HUDEP-2 (cell line): ENCODE results near the gene NDUFAF3.

Experiments used
- DNase-seq, 76 experiments: peaks; one replicate each; lab custom pipeline; 2025; ENCODE audit not compliant: unreplicated experiment in 76 of 76; lab: John Stamatoyannopoulos, UW

The NDUFAF3 gene, protein sequence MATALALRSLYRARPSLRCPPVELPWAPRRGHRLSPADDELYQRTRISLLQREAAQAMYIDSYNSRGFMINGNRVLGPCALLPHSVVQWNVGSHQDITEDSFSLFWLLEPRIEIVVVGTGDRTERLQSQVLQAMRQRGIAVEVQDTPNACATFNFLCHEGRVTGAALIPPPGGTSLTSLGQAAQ

GRCh38 chr3:49021813-49022687 lies at the start of gene NDUFAF3:
Gene NDUFAF3 (plus strand): TSS chr3:49022121. CDS start chr3:49022145, 24 bp downstream.
- DNase-seq, result peak in 74 of 76 experiments; percentile 46 to 92 (median 82)

- DNase-seq, result no peak
Measured at GRCh38 chr3:48974076-48974864, 47.7 kb upstream of the NDUFAF3 start.

GRCh38 chr3:48979451-48979850 lies 42.5 kb upstream of the NDUFAF3 start:
- no peak for DNase-seq

DNA sequence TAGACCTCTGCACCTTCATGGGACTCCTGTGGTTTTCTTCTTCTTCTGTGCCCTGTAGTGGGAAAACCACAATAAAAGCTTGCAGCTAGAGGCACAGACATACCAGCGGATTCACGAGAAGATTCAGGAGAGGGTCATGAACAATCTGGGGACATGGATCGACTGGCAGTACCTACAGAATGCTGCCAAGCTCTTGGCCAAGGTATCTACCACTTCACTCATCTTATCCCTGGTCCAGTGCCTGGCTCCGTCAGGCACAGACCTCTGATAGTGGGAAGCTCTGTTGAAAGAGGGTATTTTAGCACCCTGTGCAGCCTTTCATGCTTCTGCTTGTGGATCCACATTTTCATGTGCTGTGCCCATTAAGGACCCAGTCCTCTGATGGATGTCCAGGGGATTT lies 41.6 kb upstream of the NDUFAF3 start:
- DNase-seq, result no peak

GRCh38 chr3:48982016-48982415 lies 39.9 kb upstream of the NDUFAF3 start:
- DNase-seq, result no peak

DNA sequence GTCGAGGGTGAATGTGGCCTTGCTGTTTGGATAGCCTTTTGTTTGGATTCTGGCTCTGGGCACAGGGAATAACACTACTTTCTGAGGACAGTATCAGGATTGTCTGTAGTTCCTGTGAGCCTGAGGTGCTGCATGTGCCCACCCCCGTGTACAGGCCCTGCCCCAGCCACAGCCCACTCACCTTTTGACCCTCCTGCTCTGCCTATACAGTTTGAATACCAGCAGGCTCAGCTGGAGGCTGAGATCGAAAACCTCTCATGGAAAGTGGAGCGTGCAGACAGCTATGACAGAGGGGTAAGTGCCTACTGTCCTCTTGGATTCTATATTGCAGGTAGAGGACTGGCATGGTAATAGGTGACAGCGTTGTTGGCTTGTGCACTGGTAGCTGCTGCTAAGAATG lies 39.2 kb upstream of the NDUFAF3 start:
- no peak for DNase-seq

GRCh38 chr3:48983096-48983495 lies 38.8 kb upstream of the NDUFAF3 start:
- no peak for DNase-seq

GRCh38 chr3:48984663-48985062 lies 37.3 kb upstream of the NDUFAF3 start:
- no peak for DNase-seq

DNA sequence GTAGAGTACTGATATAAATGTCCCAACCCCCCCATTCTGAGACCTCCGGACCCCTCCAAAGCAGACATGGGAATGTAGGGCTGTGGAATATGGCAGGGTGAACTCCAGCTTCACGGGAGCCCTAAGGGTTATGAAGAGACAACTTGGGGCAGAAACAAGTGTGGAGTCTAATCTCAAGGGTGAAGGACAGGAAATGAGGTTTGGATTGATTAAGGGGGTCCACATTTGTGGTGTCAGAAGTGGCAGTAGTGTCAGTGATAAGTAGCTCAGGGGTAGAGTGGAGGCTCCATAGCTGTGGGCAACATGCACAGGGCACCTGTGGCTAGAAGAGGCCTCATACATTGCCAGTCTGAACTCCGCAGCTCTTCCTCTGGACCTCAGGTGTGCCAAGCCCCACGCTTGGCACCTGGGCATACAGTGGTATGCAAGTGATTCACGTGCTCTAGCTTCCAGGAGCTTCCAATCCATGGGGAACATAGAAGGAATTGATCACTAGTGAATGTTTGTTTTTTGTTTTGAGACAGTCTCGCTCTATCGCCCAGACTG lies 36.0 kb upstream of the NDUFAF3 start:
- no peak for DNase-seq

GRCh38 chr3:48989126-48989795 lies 32.7 kb upstream of the NDUFAF3 start:
- DNase-seq, result peak in 1 of 76 experiments; percentile 27

GRCh38 chr3:48989796-48990635 lies 31.9 kb upstream of the NDUFAF3 start, which contains the start of gene P4HTM:
Gene P4HTM (plus strand): TSS chr3:48990241. CDS start chr3:48990257, 16 bp downstream.
- peak in 72 of 76 experiments; percentile 35 to 87 (median 75) for DNase-seq

DNA sequence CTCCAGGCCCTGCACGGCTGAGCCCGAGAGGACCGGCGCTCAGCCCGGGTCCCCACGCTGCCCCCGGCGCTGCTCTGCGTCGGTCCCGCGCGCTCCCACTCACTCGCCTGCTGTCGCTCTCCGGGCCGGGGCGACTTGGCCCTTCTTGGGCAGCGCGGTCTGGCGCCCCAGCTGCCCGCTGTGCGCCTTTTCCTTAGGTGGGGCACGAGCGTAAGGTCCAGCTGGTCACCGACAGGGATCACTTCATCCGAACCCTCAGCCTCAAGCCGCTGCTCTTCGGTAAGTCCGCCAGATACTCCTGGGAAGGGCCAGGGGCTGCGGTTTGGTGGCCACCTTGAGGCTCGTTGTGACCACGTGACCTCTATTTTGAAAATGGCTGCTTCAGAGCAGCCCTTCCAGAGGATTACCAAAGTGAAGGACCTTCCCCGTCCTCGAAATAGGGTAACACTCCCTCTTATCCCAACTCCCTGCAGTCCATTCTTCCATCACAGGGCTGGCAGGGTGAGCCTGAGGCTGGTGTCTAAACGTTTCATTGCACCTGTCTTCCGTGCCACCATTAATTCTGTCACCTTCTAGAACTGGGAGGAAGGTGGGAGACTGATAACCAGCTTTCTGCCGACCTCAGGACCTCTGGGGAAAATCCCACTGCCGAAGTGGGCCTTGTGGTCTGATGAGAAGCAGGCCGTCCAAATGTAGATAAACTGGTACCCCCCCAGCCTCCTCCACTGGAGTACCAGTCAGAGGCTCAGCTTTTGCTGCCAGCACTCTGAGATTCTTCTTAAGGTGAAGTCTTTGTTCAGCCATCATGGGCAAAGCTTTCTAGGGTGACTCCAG lies 31.1 kb upstream of the NDUFAF3 start:
- peak in 26 of 76 experiments; percentile 4 to 51 (median 25) for DNase-seq

GRCh38 chr3:48991851-48992545 lies 29.9 kb upstream of the NDUFAF3 start:
- DNase-seq, result no peak

- DNase-seq, result no peak
Measured at GRCh38 chr3:48993834-48994233, 28.1 kb upstream of the NDUFAF3 start.

DNA sequence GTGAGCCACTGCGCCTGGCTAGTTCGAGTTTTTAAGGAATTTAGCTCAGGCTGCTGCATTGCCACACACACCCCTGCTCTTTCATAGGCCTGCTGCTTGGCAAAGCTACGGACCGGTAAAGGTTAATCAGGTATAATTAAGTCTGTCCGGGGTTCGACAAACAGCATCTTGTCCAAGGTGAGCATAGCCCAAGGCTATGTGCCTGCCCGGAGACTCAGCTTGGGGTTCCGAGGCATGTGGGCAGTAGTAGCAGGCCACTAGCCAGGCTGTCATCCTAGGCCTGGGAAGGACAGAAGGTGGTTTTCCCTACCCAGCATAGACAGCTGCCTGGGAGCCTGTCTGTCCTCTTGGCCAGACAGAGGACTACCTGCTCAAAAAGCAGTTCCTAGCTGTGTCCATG lies 25.3 kb upstream of the NDUFAF3 start:
- no peak for DNase-seq

- DNase-seq, result no peak
Measured at GRCh38 chr3:48997102-48997635, 24.8 kb upstream of the NDUFAF3 start.

DNA sequence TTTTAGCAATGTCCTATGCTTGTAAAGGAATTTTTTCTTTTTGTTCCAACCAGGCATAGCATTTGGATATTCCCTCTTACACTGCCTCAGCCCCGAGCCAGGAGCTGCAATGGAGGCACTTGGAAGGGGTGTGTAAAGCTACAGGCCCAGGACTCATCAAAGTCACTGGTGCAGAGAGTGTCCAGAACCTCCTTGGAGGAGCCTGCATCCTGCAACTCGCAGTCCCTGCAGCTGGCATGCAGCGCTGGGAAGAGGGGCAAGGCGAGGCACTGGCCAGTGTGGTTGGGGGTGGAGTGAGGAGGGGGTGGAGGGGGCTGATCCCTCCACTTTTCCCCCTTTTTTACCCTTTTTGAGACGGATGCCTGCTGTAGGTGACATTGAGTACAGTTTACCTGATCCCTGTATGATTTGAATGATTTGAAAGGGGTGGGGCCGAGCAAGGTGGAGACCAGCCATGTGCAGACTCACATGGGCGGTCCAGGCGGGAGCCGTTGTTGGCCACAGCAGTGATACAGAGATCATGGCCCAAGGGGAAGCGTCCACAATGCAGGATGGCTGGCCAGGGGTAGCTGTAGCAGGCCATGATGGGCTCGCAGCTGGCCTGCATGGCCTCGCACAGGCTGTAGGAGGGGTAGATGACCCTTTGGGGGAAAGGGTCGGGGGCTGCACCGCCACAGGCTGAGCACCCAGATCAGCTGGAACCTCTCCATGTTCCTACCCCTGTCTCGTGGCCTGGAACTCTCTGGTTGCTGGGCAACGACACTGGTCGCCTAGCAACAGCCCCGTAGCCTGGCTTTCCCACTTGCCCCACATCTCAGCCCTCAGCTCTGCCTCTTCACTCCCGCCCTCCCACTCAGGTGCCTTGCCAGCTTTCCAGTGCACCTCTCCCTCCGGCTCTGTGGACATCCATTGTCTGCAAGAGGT lies 23.9 kb upstream of the NDUFAF3 start:
- no peak for DNase-seq
